Panc1 (cell line): ENCODE data around the gene MPZL1. TPM values are rescaled to one million over a fixed set of nuclear protein-coding genes. Genes with fewer than 3 reads are reported as not detected.

Source experiments
- ATAC-seq: fragments of 200-7000 bp; cut with Tn5 transposase; 2 replicates; pipeline ENCODE4 v1.9.1; 2020; ENCODE audit warnings: mild to moderate bottlenecking, moderate library complexity
- BruUV-seq: library from RNA; stranded (reverse); fragments of 400-500 nt; replicated peaks from 2 replicates; lab custom pipeline; 2021; lab: Mats Ljungman, UMichigan
- CTCF ChIA-PET: fragments of 300-600 bp; sonication (Branson Sonifier 250); formaldehyde crosslinking; loops from one replicate; lab custom pipeline; 2022; ENCODE audit warnings: antibody characterized with exemption; lab: Charles Lee
- POLR2A ChIA-PET: fragments of 300-600 bp; sonication (Branson Sonifier 250); formaldehyde crosslinking; loops from one replicate; lab custom pipeline; 2022; ENCODE audit warnings: antibody characterized with exemption; lab: Charles Lee
- DNase-seq: peaks from one replicate; pipeline ENCODE4 v3.0.0-alpha.2; 2010; ENCODE audit warnings: low read depth, low spot score
- H3K27ac ChIP-seq: 2 replicates; pipeline ENCODE4 v1.5.1; 2011; ENCODE audit warnings: mild to moderate bottlenecking, low read length, inconsistent platforms
- H3K27me3 ChIP-seq: fragments of 200-500 bp; sonication (Bioruptor generic); 2 replicates; pipeline ENCODE4 v1.6.0; 2014; ENCODE audit warnings: low read length, inconsistent platforms; ENCODE audit not compliant: control insufficient read depth, insufficient read depth
- H3K36me3 ChIP-seq: fragments of 200-500 bp; sonication (Bioruptor generic); 2 replicates; pipeline ENCODE4 v1.5.1; 2014; ENCODE audit warnings: inconsistent platforms, mild to moderate bottlenecking, low read length, moderate library complexity; ENCODE audit not compliant: control insufficient read depth, insufficient read depth
- H3K4me1 ChIP-seq: 2 replicates; pipeline ENCODE4 v1.5.1; 2011; ENCODE audit warnings: inconsistent platforms, mild to moderate bottlenecking, low read length, moderate library complexity; ENCODE audit not compliant: control insufficient read depth, insufficient read depth
- H3K4me3 ChIP-seq, 2 experiments: 2 replicates each; pipeline ENCODE4 v1.5.1; 2011 to 2012; ENCODE audit warnings: low read depth in 2 of 2, low read length in 2 of 2, mild to moderate bottlenecking in 2 of 2, inconsistent platforms in 1 of 2, moderate library complexity in 1 of 2
- H3K9me3 ChIP-seq: fragments of 200-500 bp; sonication (Bioruptor generic); 2 replicates; pipeline ENCODE4 v1.5.1; 2014; ENCODE audit warnings: low read depth, mild to moderate bottlenecking, inconsistent platforms, low read length, moderate library complexity; ENCODE audit not compliant: control insufficient read depth, insufficient read depth
- POLR2AphosphoS5 ChIP-seq: IDR thresholded peaks from 2 replicates; pipeline ENCODE4 v1.6.1; 2012; ENCODE audit warnings: mild to moderate bottlenecking, low read depth, low read length, moderate library complexity
- REST ChIP-seq, 2 experiments: IDR thresholded peaks; 2 replicates each; pipeline ENCODE4 v1.6.1; 2011 to 2012; ENCODE audit warnings: low read depth in 2 of 2, control low read depth in 1 of 2, low read length in 1 of 2, mild to moderate bottlenecking in 1 of 2, moderate library complexity in 1 of 2; ENCODE audit not compliant: insufficient read depth in 1 of 2
- SIN3A ChIP-seq: IDR thresholded peaks from 2 replicates; pipeline ENCODE4 v1.6.1; 2012; ENCODE audit warnings: low read depth, mild to moderate bottlenecking, low read length, moderate library complexity, borderline replicate concordance; ENCODE audit not compliant: insufficient read depth
- TCF7L2 ChIP-seq: IDR thresholded peaks from 2 replicates; pipeline ENCODE4 v1.6.1; 2011; ENCODE audit warnings: mild to moderate bottlenecking, low read depth, low read length, inconsistent platforms
- in situ Hi-C: cut with HindIII; loops from 2 replicates; pipeline ENCODE4 v1.10.0; 2016; ENCODE audit warnings: low sequenced_read_pairs, low pct_unique_long_range_greater_than_20kb
- intact Hi-C: fragments of 100-400 bp; cut with micrococcal nuclease; formaldehyde crosslinking; loops from one replicate; pipeline ENCODE4 v1.10.0; 2022; ENCODE audit not compliant: unreplicated experiment
- total RNA-seq: library from RNA; stranded (reverse); gene quantifications from one replicate; pipeline ENCODE4 v1.2.1, GENCODE V29; 2021; ENCODE audit not compliant: unreplicated experiment
- TF ChIP-seq, protein P1 (sequence below): fragments of 450-650 bp; IDR thresholded peaks from 2 replicates; pipeline ENCODE4 v1.5.1; 2017; ENCODE audit warnings: mild to moderate bottlenecking

MPZL1 gene
- total RNA-seq, 1 experiment from 2014 or later, result 72.0 TPM

DNA sequence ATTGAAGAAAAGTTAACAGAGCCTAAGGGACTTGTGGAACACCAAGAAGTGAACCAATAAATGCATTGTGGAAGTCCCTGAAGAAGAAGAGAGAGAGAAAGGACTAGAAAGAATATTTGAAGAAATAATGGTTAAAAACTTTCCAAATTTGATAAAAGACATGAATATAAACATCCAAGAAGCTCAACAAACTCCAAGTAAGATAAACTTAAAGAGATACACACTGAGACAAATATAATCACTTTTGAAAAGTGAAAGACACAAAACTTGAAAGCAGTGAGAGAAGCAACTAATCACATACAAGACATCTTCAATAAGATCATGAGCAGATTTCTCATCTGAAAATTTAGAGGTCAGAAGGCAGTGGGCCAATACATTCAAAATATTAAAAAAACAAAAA, 91.2 kb downstream of the MPZL1 start:
- Histone ChIP-seq H3K4me1 (no peaks in the 10 kb centered on the region), H3K9me3 (0 out of 2 replicates have a peak, but pooled peaks cover 7% of the 10 kb centered on the region), H3K36me3 (no peaks in the 10 kb centered on the region), H3K27ac (no peak overlapping the region), H3K4me3 (no peak overlapping the region), H3K27me3 (no peaks in the 10 kb centered on the region)
- BruUV-seq, result no TSS peak
- TF ChIP-seq TCF7L2 (no peak), POLR2AphosphoS5 (no peak), SIN3A (no peak), REST (IDR thresholded peaks at IDR 0.05; ENCODE audit: insufficient read depth in 1 of 2, low read depth in 2 of 2, low read length in 1 of 2) (no peak)
- TF ChIP-seq, protein P1, sequence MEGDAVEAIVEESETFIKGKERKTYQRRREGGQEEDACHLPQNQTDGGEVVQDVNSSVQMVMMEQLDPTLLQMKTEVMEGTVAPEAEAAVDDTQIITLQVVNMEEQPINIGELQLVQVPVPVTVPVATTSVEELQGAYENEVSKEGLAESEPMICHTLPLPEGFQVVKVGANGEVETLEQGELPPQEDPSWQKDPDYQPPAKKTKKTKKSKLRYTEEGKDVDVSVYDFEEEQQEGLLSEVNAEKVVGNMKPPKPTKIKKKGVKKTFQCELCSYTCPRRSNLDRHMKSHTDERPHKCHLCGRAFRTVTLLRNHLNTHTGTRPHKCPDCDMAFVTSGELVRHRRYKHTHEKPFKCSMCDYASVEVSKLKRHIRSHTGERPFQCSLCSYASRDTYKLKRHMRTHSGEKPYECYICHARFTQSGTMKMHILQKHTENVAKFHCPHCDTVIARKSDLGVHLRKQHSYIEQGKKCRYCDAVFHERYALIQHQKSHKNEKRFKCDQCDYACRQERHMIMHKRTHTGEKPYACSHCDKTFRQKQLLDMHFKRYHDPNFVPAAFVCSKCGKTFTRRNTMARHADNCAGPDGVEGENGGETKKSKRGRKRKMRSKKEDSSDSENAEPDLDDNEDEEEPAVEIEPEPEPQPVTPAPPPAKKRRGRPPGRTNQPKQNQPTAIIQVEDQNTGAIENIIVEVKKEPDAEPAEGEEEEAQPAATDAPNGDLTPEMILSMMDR, result no peak
- intact Hi-C loops, result no loop called here
- CTCF ChIA-PET, result no interaction called here
- no peak for DNase-seq
- ATAC-seq, result no peak
- POLR2A ChIA-PET, result no interaction called here
- in situ Hi-C loops, result no loop called here

- POLR2A ChIA-PET, result interaction anchor here (0.6 kb wide), 1 partner anchor 50 kb away, joined by 10 read pairs; no protein-coding TSS in a partner anchor
- no peak for TF ChIP-seq POLR2AphosphoS5
- TF ChIP-seq TCF7L2, result no peak
- TF ChIP-seq SIN3A, result no peak
- TF ChIP-seq REST (IDR thresholded peaks at IDR 0.05; ENCODE audit: insufficient read depth in 1 of 2, low read depth in 2 of 2, low read length in 1 of 2), result no peak
- TF ChIP-seq, protein P1, result no peak
- H3K36me3 ChIP-seq, result no peaks in the 10 kb centered on the region
- no TSS peak for BruUV-seq
- intact Hi-C loops (no loop called here), in situ Hi-C loops (no loop called here)
- H3K27me3 ChIP-seq, result no peaks in the 10 kb centered on the region
- no peaks in the 10 kb centered on the region for H3K4me1 ChIP-seq
- H3K27ac ChIP-seq, result no peak overlapping the region
- no peak overlapping the region for H3K4me3 ChIP-seq
- no peak for ATAC-seq
- CTCF ChIA-PET, result no interaction called here
- H3K9me3 ChIP-seq, result 0 out of 2 replicates have a peak, but pooled peaks cover 7% of the 10 kb centered on the region
- DNase-seq, result no peak
Observed at GRCh38 chr1:167815650-167816049, 93.9 kb downstream of the MPZL1 start.
